ENCODE measurements around the gene CRYBA1.
"Not testable (repeated sequence)": the region's sequence is repeated elsewhere in the genome, so short reads cannot be mapped to it uniquely, and the experiment has no call there.

Gene CRYBA1
- 0 reads per million in 4 experiments for total RNA-seq

DNA sequence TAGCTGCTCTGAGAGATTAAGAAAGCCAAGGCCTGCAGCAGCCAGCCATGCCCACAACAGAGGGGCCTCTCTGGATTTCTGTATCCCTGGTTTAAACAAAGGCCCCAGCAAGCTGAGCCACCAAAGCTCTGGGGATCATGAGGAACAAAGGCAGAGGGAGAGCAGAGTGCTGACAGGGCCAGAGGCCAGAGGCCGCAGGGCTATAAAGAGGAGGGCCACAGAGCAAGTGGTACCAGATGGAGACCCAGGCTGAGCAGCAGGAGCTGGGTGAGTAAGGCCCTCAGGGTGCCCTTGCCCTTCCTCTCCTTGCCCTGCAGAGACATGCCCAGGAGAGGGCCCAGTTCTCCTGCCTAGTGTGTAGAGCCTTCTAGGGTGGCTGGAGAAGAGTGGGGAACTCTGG lies at the start of gene CRYBA1:
Gene CRYBA1, plus strand, starts transcription at position 232 of the 400 bp plus-strand sequence. Its CDS starts 5 bp downstream, at position 237.
- DNase-seq = no peak

GRCh38 chr17:29197516-29198272 lies 49.0 kb upstream of the CRYBA1 start:
- no peak for DNase-seq

- not testable (repeated sequence) for DNase-seq
These were observed 42.4 kb upstream of the CRYBA1 start for GRCh38 chr17:29204068-29204804.

DNA sequence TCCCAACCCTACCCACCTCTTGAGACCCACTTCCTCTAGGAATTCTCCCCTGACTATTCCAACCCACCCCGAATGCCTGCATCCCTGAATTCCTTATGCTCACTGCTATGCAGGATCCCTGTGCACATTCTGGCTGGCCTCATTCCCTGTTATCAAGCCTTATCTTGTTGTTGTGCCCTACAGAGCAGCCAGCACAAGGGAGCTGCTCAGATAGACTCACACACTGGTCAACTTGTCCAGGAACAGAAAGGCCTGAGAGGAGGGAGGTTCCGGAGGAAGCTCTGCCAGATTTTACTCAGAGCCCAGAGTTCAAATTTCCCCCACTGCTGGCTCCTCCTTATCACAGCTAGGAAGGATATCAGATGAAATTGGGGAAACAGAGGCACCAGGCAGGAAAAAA lies 41.6 kb upstream of the CRYBA1 start:
- no peak for DNase-seq

DNA sequence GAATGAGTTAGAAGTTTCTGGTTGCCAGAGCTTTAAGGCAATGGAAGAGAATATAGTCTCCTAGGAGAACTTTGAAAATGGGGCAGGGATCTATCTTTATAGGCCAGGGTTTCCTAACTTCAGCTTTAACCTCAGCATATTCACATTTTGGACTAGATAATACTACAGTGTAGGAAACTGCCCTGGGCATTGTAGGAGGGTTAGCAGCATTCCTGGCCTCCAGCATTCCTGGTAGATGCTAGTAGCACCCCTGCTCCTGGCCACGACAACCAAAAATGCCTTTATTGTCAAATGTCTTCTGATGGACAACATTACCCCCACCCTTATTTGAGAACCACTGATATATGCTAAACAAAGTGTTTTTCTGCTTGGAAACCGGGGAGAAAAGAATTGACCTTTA lies 38.7 kb upstream of the CRYBA1 start:
- no peak for DNase-seq

GRCh38 chr17:29209073-29209472 lies 37.6 kb upstream of the CRYBA1 start:
- DNase-seq = no peak

DNA sequence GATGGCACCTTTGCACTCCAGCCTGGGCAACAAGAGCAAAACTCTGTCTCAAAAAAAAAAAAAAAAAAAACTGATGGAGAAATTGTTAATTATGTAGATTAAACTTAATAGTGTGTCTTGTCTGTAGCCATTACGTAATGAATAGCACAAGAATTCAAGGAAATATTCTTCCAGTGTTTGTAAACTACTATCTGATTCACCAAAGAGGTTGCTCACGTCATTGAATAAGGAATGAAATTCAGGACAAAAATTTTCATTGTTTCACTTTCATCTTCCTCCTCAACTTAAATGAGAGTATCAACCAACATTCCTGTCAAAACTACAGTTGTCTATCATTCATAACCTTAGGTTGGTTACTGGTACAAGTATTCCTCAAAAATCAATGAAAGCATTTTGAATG lies 35.8 kb upstream of the CRYBA1 start:
- DNase-seq = no peak

GRCh38 chr17:29212094-29212631 lies 34.5 kb upstream of the CRYBA1 start:
- DNase-seq = no peak

GRCh38 chr17:29212681-29213121 lies 34.0 kb upstream of the CRYBA1 start:
- DNase-seq = no peak

DNA sequence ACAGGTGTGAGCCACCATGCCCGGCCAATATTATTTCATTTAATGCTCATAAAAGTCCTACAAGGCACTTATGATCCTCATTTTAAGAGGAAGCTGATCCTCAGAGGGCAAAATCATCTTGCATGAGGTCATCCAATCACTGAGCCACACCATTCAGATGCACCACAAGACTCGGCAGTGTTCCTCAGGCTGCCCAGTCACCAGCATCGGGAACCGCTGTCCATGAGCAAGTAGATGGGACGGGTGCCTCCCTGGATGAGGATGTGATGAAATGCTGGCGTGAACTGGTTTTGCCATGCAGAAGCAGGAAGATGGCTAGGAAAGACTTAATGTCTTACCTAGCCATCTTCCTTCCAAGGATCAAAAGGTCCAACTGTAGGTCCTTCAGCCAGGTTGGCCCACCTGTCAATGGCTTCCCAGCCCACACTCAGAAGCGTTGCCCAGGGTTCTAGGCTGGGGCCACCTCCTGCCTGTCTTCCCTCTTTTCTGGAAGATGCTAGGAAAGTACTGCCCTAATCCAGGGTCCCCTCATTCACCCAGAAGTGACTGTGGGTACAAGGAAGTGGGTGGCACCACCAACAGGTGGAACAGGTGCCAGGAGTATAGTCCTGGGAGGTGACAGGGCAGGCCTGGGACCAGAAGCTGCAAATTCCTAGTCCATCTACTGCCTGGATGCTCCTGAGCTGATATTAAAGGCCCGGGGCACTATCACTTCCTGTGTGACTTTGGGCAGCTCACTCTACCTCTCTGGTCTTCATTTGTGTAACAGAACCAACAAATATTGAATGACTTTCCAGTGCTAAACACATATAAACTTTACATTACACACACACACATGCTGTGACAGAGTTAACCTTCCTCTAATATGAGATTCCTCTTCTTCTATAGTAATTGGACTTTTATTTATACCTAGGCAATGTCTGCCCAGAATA lies 32.2 kb upstream of the CRYBA1 start:
- no peak for DNase-seq

DNA sequence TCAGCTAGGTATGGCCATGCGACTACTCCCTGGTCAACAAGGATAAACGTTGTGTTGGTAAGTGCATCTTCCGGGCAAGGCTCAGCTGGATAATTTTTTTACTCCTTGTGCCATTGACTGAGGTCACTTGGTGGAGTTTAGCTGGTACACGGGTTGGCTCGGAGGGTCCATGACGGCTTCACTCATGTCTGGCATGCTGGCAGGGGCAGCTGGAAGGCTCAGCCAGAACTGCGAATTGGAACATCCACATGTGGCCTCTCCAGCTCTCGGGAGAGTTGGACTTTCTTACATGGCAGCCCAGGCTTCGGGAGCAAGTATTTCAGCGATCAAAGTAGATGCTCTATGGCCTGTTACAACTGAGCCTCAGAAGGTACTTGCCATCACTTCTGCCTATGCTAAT lies 31.5 kb upstream of the CRYBA1 start:
- no peak for DNase-seq

DNA sequence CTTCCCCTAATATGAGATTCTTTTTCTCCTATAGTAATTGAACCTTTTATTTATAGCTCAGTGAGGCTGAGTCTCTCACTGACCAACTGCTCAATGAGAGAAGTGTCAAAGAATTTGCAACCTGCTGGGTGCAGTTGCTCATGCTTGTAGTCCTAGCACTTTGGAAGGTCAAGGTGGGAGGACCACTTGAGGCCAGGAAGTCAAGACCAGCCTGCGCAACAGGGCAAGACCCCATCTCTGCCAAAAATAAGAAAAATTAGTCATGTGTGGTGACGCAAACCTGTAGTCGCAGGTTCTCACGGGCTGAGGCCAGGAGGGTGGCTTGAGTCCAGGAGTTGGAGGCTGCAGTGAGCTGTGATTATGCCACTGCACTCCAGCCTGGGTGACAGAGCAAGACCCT lies 30.9 kb upstream of the CRYBA1 start:
- DNase-seq = no peak

DNA sequence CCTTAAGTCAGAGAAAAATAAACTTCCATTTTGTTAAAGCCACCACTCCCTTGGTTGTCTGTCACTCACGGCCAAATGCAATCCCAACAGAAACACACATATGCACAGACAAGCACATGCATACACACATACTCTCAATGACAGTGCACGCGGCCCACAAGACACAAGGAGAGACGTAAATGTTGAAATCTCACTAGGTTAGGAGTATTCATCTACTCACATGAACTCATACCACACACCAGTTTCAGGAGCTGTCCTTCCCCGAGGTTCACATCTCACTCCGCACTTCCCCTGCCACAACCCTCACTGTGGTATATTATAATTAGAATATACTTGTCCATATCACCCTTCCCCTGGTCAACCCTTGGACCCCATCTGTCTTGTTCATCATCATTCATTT lies 30.5 kb upstream of the CRYBA1 start:
- no peak for DNase-seq

DNA sequence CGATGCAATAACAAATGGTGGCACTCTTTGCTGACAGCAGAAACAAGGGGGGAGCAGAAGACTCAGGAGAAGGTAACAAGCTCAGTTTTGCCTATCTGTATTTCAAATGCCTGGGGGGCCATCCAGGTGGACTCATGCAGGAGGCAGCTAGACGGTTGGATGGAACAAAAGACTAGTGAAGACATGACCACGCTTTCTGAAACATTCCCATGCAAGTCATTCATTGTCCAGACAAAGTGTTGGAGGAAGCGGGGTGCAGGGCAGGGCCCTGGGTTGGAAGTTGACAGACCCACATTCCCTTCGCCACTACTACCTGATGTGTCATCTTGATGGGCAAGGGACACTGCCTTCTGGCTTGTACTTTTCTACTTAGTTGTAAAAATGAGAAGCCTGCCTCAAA lies 29.8 kb upstream of the CRYBA1 start:
- no peak for DNase-seq

DNA sequence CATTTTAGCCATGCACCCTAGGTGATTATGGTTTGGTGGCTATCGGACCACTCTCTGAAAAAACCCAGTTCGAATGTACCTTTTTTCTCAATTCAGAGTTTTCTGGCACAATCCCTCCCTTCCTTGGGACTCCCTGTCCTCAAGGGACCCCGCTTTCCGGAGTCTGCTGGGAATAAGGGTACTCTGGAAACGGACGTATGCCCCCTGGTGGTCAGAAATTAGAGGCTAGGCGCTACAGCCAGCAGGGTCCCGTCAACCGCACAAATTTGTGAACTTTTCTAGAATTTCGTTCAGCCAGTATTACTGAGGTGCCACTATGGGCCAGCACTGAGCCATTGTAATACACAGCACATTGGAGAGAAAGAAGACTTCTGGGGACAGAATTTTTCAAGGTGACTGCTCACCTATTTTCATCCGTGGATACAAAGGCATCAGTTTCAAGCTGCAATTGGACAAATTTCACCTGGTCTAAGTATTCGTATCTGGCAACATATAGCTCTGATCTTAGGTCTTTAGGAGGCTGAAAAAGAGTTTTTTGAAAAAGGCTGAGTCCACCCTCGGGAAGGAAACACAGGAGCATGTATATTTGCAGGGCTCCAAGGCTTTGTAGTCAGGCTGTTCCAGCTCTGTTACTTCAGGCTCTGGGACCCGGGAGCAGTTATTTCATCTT lies 27.1 kb upstream of the CRYBA1 start:
- peak; percentile 55 for DNase-seq

- DNase-seq = not testable (repeated sequence)
These were observed 25.3 kb upstream of the CRYBA1 start for GRCh38 chr17:29221338-29221737.

DNA sequence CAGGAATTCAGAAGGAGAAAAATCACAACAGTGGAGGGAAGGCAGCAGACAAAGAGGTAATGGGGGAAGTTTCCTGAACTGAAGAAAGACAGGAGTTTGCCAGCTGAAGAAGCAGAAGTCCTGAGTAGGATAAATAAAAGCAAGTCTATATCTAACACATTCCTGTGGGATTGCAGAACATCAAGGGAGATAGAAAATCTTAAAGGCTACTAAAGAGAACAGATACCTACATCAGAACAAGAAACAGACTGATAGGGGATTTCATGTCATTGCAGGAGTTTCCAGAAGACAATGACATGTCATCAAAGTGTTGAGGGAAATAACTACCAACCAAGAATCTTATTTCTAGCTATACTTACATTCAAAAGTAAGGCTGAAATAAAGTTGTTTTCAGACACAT lies 21.3 kb upstream of the CRYBA1 start:
- no peak for DNase-seq

GRCh38 chr17:29233301-29233700 lies 13.4 kb upstream of the CRYBA1 start:
- DNase-seq = no peak

- DNase-seq = not testable (repeated sequence)
These were observed 11.7 kb upstream of the CRYBA1 start for GRCh38 chr17:29234972-29235371.

DNA sequence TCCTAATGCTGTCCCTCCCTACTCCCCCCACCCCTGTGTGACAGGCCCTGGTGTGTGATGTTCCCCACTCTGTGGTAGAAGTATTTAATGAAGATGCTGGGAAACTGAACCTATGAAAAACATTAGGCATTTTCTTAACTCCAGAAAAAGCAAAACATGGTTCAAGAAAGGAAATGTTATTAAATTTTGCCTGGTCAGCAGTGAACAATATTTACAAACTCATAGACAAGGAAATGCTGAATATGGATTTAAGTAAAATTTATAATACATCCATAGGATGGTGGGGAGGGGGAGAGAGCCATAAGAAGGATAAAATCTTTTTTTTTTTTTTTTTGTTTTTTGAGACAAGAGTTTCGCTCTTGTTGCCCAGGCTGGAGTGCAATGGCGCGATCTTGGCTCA lies 10.8 kb upstream of the CRYBA1 start:
- no peak for DNase-seq

DNA sequence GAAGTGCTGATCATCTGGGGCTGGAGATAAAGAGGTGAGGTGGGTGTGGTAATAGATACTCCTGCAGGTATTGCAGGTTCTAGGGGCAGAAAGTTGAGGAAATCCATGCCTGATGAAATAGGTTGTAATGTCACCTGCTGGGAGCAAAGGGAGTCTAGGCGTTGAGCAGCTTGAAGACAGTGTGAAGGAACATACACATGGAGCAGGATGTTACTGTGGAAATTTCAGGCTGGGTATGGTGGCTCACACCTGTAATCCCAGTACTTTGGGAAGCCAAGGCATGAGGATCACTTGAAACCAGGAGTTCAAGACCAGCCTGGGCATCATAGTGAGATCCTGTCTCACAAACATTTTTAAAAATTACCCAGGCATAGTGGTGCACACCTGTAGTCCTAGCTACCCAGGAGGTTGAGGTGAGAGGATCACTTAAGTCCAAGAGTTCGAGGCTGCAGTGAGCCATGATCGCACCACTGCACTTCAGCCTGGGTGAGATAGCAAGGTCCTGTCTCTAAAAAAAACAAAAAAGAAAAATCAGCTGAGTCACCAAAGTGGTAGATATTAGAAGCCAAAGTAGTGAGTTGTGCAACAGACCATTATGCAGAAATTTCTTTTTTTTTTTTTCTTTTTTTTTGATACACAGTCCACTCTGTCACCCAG lies 9.1 kb upstream of the CRYBA1 start:
- no peak for DNase-seq
